NCI-H146 treated with DMSO at 0.1 percent for 48 hours (cell line): Measurements from ENCODE around the gene PSORS1C1.
"Not testable (repeated sequence)": the region's sequence is repeated elsewhere in the genome, so short reads cannot be mapped to it uniquely, and the experiment has no call there.

Experiments
- DNase-seq: peaks from one replicate; lab custom pipeline; 2025; ENCODE audit not compliant: unreplicated experiment; lab: John Stamatoyannopoulos, UW

PSORS1C1 gene

DNA sequence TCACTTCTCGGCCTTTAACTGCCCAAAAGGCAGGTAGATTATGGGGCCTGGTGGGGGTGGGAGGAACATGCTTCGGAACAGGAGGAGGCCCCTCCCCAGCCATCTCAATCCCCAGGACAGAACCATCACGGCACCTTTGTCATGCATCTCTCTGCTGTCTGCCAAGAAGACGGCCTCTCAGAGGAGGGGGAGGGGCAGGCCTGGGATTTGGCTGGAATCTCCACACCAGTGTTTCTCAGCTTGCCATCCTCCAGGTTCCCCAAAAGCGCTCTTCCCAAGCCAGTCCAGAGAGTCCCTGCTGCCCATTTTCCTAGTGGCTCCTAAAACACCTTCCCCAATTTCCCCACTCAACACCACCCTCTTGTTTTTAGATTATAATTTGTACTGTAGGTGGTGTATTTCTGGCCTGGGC lies 58.4 kb downstream of the PSORS1C1 start:
- DNase-seq, result no peak

DNA sequence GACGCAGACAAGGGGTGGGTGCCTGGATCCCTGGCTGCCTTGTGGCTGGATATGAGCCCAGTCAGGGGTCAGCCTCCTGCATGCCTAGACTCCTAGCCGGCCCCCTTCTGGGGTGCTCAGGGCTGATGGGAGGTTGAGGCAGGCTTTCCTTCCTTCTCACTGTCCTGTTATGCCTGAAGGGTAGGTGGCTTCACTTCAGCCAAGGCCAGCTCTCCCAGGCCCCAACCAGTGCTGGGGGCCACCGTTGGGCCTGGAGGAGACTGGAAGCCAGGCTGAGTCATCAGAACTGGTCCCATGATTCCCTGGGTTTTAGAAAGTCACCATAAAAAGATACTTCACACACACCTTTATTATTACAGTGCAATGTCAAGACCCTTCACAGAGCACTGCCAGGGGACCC lies 58.8 kb downstream of the PSORS1C1 start:
- no peak for DNase-seq

DNA sequence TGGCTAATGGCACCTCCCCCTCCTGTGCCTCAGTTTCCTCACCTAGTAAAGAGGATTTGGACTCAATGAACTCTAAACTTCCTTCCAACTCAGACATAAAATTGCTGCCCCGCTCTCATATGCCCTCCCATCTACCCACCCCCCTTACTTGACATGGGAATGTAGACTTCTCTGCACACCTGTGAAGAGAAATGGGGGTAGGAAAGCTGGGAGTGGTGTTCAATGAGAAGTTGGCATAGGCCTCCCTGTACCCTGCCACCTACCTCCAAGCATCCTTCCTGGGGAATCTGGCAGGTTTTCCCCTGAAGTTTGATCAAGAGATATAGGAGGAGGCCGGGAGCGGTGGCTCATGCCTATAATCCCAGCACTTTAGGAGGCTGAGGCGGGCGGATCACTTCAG lies 59.8 kb downstream of the PSORS1C1 start:
- no peak for DNase-seq

DNA sequence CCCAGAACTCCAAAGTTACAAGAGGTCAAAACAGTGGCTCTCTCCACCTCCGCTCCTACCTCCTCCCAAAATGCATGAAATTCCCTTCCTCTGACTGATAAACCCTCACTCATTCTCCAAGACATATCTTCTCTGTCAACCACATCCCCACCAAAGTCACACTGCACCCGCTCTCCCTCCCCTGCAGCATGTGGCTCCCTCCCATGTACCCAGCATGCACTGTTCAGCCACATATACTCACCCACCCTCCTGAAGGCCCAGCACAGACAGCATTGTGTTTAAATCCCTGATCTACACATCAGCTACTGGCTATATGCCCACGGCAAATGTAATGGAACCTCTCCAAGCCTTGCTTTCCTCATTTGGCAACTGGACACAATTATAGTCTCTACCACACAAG lies 61.4 kb downstream of the PSORS1C1 start:
- DNase-seq, result no peak

DNA sequence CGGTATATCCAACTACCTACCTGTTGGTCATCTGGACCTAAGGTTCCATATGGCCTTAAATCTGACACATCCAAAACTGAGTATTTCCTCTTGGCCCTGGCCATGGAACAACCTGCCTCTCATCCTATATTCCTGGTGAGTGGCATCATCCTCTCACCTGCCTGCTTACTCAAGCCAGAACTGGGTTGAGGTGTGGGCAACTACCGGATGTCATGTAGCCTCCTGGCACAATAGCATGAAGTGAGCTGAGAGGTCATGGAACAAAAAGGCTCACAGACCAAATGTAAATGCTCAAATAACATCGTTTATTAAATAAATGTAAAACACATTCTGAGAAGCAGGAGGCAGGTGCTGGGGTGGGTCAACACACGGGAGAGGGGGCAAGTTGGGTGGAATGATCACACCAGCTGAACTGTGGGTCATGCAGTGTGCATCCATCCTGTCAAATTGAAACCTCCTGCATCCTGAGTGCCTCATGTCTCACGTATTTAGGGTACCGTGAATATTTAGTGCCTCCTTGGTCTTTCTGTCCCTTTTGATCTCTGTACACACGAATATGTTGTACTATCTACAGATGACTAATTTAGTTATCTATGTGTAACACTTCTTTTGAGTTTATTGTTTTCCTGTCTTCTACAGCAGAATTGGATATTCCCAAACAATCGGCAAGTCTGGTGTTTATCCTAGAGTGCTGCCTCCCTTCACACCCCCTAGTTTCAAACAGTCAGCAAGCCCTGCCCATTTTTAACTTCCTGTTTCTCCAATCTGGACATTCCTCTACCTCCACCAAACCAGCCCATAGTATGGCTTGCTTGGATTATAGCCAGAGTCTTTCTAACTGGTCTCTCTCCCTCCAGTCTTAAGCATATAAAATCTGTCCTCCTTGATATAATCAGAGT lies 63.8 kb downstream of the PSORS1C1 start:
- DNase-seq, result no peak

DNA sequence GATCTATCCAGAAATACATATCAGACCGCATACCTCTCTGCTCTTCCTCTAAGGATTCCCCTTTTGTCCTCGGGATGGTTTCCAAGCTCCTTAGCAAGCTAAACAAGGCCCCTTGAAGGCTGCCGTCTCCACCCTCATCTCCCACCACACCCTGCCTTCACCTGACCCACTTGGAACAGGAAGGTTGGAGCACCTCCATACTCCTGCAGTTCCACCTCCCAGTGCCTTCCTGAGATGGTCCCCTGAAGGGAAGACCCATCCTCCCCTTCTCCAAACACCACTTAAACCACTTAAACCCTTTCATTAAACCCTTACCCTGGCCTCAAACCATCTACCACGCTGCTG lies 64.4 kb downstream of the PSORS1C1 start:
- no peak for DNase-seq

DNA sequence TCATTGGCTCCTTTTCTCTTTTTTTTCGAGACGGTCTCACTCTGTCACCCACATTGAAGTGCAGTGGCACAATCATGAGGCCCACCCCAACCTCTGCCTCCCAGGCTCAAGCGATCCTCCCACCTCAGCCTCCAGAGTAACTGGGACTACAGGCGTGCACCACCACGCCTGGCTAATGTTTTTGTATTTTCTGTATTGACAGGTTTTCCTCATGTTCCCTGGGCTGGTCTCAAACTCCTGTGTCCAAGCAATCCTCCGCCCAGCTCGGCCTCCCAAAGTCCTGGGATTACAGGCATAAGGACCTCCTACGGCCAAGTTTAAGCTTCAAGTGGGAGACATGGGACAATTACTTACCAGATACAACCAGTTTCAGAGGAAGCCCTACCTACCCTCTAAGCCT lies 65.3 kb downstream of the PSORS1C1 start:
- no peak for DNase-seq

DNA sequence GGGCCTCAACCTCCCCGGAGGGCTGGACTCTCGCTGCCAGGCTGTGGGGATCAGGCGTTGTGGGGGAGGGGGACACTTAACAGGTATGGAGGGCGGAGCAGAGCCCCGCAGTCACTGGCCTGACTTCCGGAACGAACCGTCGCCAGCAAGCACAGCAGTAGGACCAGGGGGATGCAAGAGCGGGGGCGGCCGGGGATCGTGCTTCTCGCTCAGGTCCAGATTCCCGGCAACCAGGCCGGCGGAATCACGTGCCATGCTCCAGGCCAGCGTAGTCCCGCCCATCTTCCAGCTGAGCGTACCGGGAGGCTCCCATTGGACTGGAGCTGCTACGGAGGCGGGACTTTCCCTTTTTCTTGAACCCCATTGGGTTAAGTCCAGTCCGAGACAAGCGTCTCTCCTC lies 65.9 kb downstream of the PSORS1C1 start:
- no peak for DNase-seq

DNA sequence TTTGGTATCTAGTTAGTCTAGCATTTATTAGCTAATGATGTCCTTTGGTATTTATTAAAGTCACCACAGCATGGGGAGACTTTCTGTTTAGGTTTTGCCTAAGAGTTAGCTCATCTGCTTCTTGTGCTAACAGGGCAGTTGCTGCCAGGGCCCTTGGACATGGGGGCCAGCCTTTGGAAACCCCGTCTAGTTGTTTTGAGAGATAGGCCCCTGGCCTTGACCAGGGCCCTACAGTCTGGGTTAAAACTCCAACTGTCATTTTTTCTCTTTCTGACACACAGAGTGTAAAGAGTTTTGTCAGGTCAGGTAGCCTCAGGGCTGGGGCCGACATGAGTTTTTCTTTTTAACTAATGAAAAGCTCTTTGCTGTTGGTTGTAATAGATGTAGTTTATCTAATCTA lies 68.7 kb downstream of the PSORS1C1 start:
- not testable (repeated sequence) for DNase-seq

DNA sequence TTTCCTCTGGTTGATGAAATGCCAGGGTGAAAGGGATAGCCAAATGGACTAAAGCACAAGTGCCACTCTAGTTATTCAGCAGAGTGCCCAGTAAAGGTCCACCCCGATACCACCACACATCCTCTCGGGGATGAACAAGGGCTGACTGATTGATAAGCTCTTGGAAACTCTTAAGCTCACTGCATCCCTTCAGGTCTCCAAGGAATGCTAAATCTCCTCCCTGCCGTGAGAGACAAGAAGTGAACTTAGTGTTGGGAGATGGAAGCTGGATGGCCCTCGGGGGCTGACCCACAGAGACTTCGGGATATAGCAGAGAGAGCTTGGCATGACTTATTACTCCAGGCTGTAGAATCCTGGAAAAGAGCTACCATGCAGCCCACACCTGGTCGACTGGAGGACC lies 69.3 kb downstream of the PSORS1C1 start:
- not testable (repeated sequence) for DNase-seq

DNA sequence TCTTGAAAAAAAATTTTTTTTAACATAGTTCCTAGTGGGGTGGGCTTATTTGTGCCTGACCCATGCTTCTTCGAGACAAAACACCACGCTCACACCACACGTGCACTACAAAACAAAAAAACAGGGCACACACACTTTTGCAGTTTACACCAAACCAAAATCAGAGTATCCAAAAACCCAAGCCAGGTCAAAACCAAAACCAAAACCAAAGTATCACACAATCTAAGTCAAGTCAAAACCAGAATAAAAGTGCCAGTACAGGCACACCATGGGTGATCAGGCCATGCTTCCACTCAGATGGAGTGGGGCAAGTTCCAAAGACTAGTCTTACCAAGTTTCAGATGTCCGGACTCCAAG lies 71.1 kb downstream of the PSORS1C1 start:
- DNase-seq, result not testable (repeated sequence)

DNA sequence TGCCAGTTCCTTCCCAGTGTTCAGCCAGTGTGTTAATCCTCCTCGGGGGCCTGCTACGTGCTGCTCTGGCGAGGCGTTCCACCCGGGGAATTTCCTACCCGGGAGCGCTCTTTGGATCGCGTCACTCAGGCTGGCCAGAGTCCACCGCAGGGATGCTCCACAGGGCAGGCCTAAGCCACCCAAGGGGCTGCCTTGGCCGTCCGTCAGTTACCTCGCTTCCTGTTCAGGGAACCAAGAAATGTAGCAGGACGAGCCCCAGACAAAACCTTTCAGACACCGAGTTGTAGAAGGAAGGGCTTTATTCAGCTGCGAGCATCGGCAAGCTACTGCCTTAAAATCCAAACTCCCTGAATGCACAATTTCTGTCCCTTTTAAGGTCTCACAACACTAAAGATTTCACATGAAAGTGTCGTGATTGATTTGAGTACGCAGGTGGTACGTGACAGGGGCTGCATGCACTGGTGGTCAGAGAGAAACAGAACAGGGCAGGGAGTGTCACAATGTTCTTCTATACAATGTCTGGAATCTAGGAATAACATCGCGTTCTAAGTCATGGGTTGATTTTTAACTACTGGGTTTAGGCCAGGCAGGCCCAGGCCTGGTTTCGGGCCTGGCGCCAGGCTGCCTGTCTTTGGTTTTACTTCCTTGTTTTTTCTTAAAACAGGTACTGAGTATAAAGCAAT lies 71.6 kb downstream of the PSORS1C1 start:
- no peak for DNase-seq

DNA sequence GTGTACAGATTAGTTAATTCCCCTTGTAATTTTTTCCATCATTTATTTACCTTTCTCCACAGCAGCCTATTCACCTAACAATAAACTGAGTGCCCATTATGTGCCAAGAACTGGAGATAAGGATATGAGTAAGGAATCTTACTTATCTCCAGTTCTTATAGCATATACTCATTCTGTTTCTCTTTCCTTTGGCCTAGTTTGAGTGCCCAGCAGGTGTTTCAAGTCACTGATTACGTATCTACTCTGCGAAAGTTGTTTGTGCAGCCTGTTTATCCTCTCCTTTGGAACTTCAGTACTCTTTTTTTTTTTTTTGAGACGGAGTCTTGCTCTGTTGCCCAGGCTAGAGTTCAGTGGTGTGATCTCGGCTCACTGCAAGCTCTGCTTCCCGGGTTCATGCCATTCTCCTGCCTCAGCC lies 73.2 kb downstream of the PSORS1C1 start:
- no peak for DNase-seq

DNA sequence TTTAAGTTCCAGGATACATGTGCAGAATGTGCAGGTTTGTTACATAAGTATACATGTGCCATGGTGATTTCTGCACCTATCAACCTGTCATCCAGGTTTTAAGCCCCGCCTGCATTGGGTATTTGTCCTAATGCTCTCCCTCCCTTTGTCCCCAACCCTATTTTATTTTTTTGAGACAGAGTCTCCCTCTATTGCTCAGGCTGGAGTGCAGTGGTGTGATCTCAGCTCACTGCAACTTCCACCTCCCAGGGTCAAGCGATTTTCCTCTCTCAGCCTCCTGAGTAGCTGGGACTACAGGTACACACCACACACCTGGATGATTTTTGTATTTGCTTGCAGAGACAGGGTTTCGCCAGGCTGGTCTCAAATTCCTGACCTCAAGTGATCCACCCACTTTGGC lies 74.6 kb downstream of the PSORS1C1 start:
- DNase-seq, result not testable (repeated sequence)
